ENCODE data around the gene H2BK1.

The H2BK1 gene

GRCh38 chr7:151173386-151174245 lies 36.7 kb downstream of the H2BK1 start:
- no peak for TF ChIP-seq CTCF (conservative IDR thresholded peaks at IDR 0.05; ENCODE audit: low read depth, low read length)
- no peak overlapping the region for H3K4me3 ChIP-seq (ENCODE audit: low read depth, low read length)
- DNase-seq (ENCODE audit: low read depth) = no peak

- DNase-seq (ENCODE audit: low read depth) = peak; percentile 73
Measured at GRCh38 chr7:151172273-151173141, 37.8 kb downstream of the H2BK1 start.

DNA sequence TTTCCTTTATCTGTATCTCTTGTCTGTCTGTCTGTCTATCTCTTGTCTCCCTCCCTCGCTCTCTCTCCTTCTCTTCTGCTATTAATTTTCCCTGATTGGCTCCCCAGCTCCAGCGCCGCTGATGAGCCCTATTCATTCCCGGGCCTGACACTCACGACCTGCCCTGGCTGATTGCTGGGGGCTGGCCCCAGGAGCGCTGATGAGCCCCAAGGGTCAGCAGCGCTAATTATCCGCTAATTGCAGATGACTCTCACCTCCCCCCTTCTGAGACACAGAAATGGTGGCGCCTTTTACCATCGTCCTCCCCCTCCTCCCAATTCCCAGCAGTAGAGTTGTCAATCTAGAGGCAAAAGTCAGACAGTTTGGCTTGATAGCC lies 41.5 kb downstream of the H2BK1 start:
- DNase-seq (ENCODE audit: low read depth) = no peak
- TF ChIP-seq CTCF (conservative IDR thresholded peaks at IDR 0.05; ENCODE audit: low read depth, low read length) = no peak
- no peak overlapping the region for H3K4me3 ChIP-seq (ENCODE audit: low read depth, low read length)

More at GRCh38 chr7:151172273-151173141, 37.8 kb downstream of the H2BK1 start:
- no peak overlapping the region for H3K4me3 ChIP-seq (ENCODE audit: low read depth, low read length)
- TF ChIP-seq CTCF (conservative IDR thresholded peaks at IDR 0.05; ENCODE audit: low read depth, low read length) = peak; percentile 99

DNA sequence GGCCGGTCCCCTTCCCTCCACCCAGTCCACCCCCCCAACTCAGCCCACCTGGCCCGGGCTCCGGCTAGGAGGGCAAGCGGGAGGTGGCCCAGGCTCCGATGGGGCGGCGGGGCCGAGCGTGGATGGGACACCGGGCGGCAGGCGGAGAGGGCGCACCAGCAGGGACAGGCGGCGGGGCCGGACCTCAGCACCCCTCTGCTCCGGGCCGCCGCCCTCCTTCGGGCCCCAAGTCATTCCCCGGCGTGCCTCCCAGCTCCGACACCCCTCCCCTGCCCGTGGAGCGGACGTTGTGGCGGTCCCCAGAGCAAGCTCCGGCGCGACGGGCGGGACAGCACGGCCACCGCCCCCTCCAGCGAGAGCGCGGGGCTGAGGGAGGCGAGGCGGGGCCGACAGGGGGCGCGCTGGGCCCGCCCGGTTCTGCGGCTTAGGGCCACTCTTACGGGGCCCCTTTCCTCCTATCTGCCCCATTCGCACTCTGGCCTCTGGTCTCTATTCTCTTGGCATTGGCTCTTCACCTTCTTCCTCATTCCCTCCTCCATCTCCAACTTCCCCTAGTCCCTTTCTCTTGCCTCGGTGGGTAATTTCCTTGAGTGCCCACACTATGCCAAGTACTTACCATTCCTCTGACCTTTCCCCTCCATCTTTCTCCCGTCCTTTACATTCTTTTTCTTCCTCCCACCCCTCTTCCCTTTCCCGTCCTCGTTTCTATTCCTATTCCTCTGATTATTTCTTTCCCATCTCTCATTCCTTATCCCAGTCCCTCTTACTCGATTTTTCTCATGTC lies 42.1 kb downstream of the H2BK1 start:
- peak; percentile 42 for TF ChIP-seq CTCF (conservative IDR thresholded peaks at IDR 0.05; ENCODE audit: low read depth, low read length)
- H3K4me3 ChIP-seq (ENCODE audit: low read depth, low read length) = peak overlapping the region; percentile 8
- DNase-seq (ENCODE audit: low read depth) = no peak

DNA sequence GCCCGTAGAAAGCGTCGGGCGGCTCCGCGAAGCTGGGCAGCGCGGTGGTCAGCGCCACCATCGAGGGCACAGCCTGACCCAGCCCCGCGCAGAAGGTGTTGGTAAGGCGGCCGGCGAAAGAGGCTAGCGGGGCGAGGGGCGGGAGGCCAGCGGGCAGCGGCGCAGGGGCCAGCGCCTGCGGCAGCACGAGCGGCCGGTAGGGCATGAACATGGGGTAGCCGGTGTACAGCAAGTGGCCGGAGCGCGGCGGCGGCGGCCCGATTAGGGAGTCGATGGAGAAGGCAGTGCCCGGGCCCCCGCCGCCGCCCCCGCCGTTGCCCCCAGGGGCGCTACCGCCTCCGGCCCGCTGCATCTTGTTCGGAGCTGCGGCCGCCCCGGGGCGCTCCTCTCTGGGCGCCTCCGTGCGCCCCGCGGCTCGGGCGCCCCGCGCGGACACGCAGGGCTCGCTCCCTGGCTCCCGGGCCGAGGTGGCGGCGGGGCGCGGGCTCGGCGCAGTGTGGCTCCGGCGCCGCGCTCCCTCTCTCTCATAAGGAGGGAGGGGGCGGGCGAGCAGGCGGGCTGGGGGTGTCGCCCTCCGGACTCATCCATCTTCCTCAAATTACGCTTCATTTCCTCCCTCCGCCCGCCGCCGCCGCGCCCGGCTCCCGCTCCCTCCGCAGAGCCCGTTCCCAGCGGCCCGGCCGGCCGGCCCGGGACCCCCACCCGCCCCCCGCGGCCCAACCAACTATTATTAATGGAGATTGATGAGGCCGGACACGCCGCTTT lies 42.9 kb downstream of the H2BK1 start, which contains the start of gene GBX1:
TSS of gene GBX1 (minus strand) at position 498 of the 765 bp plus-strand sequence. CDS start at position 352, 146 bp downstream.
- no peak for DNase-seq (ENCODE audit: low read depth)
- no peak for TF ChIP-seq CTCF (conservative IDR thresholded peaks at IDR 0.05; ENCODE audit: low read depth, low read length)
- H3K4me3 ChIP-seq (ENCODE audit: low read depth, low read length) = peak within 1 kb of the TSS; percentile 30
